Right lobe of liver (tissue), 6 donors: ENCODE measurements around the gene ASB18. TPM values are rescaled to one million over a fixed set of nuclear protein-coding genes. Genes with fewer than 3 reads are reported as not detected.
"Not testable (repeated sequence)": the region's sequence is repeated elsewhere in the genome, so short reads cannot be mapped to it uniquely, and the experiment has no call there.

Experiments
- ATAC-seq, 4 donors: fragments of 200-7000 bp; cut with Tn5 transposase; one replicate each; pipeline ENCODE4 v1.9.1; 2020; ENCODE audit warnings: mild to moderate bottlenecking in 4 of 4, moderate library complexity in 4 of 4
- DNase-seq, 3 donors: peaks; one replicate each; pipeline ENCODE4 v3.0.0-alpha.2; 2020
- H3K27ac ChIP-seq, 3 donors: fragments of 200-600 bp; one replicate each; pipeline ENCODE4 v1.8.0; 2022
- H3K27me3 ChIP-seq, 2 donors: fragments of 200-600 bp; one replicate each; pipeline ENCODE4 v1.8.0; 2022
- H3K36me3 ChIP-seq, 4 donors: fragments of 200-600 bp; sonication (generic) in 1 of 4; one replicate each; pipeline versions ENCODE4 v1.5.1 to v1.8.0; 2017 to 2022; ENCODE audit warnings: control low read depth in 1 of 4
- H3K4me1 ChIP-seq, 4 donors: fragments of 200-600 bp; sonication (generic) in 1 of 4; one replicate each; pipeline versions ENCODE4 v1.5.1 to v1.8.0; 2017 to 2022; ENCODE audit warnings: control low read depth in 1 of 4
- H3K4me3 ChIP-seq, 3 donors: fragments of 200-600 bp; one replicate each; pipeline ENCODE4 v1.8.0; 2022
- H3K9me3 ChIP-seq, 4 donors: fragments of 200-600 bp; sonication (generic) in 1 of 4; one replicate each; pipeline versions ENCODE4 v1.5.1 to v1.8.0; 2017 to 2022; ENCODE audit warnings: control low read depth in 1 of 4
- POLR2A ChIP-seq: fragments of 450-650 bp; IDR thresholded peaks from one replicate; pipeline ENCODE4 v1.6.1; 2017; ENCODE audit warnings: antibody characterized with exemption, mild to moderate bottlenecking
- WGBS: methylation state at CpG from one replicate; pipeline ENCODE4 v1.1.6; 2018; ENCODE audit warnings: low coverage, low lambda C conversion rate; ENCODE audit not compliant: insufficient coverage; ENCODE audit errors: missing lambda C conversion rate; 5-methylcytosine and 5-hydroxymethylcytosine counted together
- intact Hi-C, 2 donors: fragments of 100-400 bp; cut with DNase I; formaldehyde crosslinking; loops; one replicate each; pipeline versions ENCODE4 v1.11.2 to v1.14.1; 2022
- total RNA-seq, 6 experiments: library from RNA; depleted of rRNA in 2 of 6; stranded (reverse); fragments of >200 nt in 2 of 6; fragmentation: NEBNext Ultra II Directional in 3 of 6; extraction: Animal tissue kit (Norgen Biotek cat#: 25700) in 3 of 6; gene quantifications; one replicate each; pipeline versions ENCODE4 v1.1.0 to v1.2.4, GENCODE V29; 2016 to 2023
- TF ChIP-seq, protein P1 (sequence below), 4 donors: fragments of 200-600 bp in 3 of 4; fragments of 450-650 bp in 1 of 4; IDR thresholded peaks; one replicate each; pipeline versions ENCODE4 v1.5.1 to v1.8.0; 2016 to 2022; ENCODE audit warnings: antibody characterized with exemption in 4 of 4, mild to moderate bottlenecking in 2 of 4
- donor health status: DM: no; HTN: yes; CAD: no.
- donor health status: DM: no; HTN: no; CAD: no.
- donor health status: DM: no; HTN: no; CAD: no.
- donor health status: DM: no; HTN: yes; CAD: no.
- donor health status: DM: no; HTN: yes; CAD: no.

The ASB18 gene
- total RNA-seq, 6 experiments from 2014 or later = not detected

GRCh38 chr2:236282406-236282805 is 18.2 kb upstream of the ASB18 start:
- intact Hi-C loops = no loop called here
- TF ChIP-seq, protein P1, sequence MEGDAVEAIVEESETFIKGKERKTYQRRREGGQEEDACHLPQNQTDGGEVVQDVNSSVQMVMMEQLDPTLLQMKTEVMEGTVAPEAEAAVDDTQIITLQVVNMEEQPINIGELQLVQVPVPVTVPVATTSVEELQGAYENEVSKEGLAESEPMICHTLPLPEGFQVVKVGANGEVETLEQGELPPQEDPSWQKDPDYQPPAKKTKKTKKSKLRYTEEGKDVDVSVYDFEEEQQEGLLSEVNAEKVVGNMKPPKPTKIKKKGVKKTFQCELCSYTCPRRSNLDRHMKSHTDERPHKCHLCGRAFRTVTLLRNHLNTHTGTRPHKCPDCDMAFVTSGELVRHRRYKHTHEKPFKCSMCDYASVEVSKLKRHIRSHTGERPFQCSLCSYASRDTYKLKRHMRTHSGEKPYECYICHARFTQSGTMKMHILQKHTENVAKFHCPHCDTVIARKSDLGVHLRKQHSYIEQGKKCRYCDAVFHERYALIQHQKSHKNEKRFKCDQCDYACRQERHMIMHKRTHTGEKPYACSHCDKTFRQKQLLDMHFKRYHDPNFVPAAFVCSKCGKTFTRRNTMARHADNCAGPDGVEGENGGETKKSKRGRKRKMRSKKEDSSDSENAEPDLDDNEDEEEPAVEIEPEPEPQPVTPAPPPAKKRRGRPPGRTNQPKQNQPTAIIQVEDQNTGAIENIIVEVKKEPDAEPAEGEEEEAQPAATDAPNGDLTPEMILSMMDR (IDR thresholded peaks at IDR 0.05) = no peak
- TF ChIP-seq POLR2A = no peak
- ATAC-seq = no peak

DNA sequence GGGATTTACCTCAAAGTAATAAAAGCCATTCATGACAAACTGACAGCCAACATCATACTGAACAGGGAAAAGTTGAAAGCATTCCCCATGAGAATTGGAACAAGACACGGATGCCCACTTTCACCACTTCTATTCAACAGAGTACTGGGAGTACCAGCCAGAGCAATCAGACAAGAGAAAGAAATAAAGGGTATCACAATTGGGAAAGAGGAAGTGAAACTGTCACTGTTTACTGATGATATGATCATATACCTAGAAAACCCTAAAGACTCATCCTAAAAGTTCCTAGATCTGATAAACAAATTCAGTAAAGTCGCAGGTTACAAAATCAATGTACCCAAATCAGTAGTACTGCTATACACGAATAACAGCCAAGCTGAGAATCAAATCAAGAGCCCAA is 17.2 kb upstream of the ASB18 start:
- ATAC-seq = no peak
- intact Hi-C loops = no loop called here

More at GRCh38 chr2:236282406-236282805, 18.2 kb upstream of the ASB18 start:
- Histone ChIP-seq H3K27ac (no peak overlapping the region), H3K4me3 (no peak overlapping the region), H3K27me3 (no peaks in the 10 kb centered on the region), H3K36me3 (no peaks in the 10 kb centered on the region), H3K4me1 (no peaks in the 10 kb centered on the region), H3K9me3 (no peaks in the 10 kb centered on the region)
- WGBS = 53% methylated on average over 1 of the region's 1 CpG
- no peak for DNase-seq

GRCh38 chr2:236273126-236273525 is 8.9 kb upstream of the ASB18 start:
- no peak overlapping the region for H3K27ac ChIP-seq
- 48% methylated on average over 3 of the region's 3 CpGs for WGBS
- no peaks in the 10 kb centered on the region for H3K4me1 ChIP-seq
- intact Hi-C loops = no loop called here
- no peaks in the 10 kb centered on the region for H3K36me3 ChIP-seq
- no peak overlapping the region for H3K4me3 ChIP-seq
- no peak for DNase-seq
- H3K9me3 ChIP-seq = no peaks in the 10 kb centered on the region
- H3K27me3 ChIP-seq = no peaks in the 10 kb centered on the region
- no peak for ATAC-seq
- no peak for TF ChIP-seq POLR2A
- TF ChIP-seq, protein P1 (IDR thresholded peaks at IDR 0.05) = no peak

More for the DNA sequence above, 17.2 kb upstream of the ASB18 start:
- Histone ChIP-seq H3K4me3 (no peak overlapping the region), H3K27ac (no peak overlapping the region), H3K36me3 (no peaks in the 10 kb centered on the region), H3K27me3 (no peaks in the 10 kb centered on the region), H3K4me1 (no peaks in the 10 kb centered on the region), H3K9me3 (no peaks in the 10 kb centered on the region)
- WGBS = 65% methylated on average over 3 of the region's 3 CpGs
- no peak for DNase-seq
- TF ChIP-seq, protein P1 (IDR thresholded peaks at IDR 0.05) = no peak
- no peak for TF ChIP-seq POLR2A

DNA sequence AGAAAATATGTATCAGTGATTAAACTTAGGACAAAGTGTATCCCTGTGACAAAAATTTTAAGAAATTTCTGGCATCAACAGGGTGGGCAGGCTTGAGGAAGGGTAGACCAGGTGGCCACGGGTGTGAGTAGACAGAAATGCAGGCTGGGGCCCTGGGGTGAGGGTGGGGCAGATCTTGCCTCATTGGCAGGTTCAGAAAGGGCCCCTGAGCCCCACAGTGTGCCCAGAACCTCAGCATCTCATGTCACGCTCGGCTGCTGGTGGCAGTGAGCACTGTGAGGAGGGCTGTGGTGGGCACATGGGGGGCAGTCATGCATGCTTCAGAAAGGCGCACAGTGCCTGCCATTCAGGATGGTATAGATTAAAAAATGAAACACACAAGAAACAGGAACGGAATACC is 7.6 kb upstream of the ASB18 start:
- no peaks in the 10 kb centered on the region for H3K36me3 ChIP-seq
- no peak for TF ChIP-seq POLR2A
- TF ChIP-seq, protein P1 (IDR thresholded peaks at IDR 0.05) = no peak
- H3K27ac ChIP-seq = no peak overlapping the region
- 56% methylated on average over 3 of the region's 5 CpGs for WGBS
- H3K4me3 ChIP-seq = no peak overlapping the region
- DNase-seq = no peak
- intact Hi-C loops = no loop called here
- no peaks in the 10 kb centered on the region for H3K4me1 ChIP-seq
- no peak for ATAC-seq
- no peaks in the 10 kb centered on the region for H3K9me3 ChIP-seq
- no peaks in the 10 kb centered on the region for H3K27me3 ChIP-seq

DNA sequence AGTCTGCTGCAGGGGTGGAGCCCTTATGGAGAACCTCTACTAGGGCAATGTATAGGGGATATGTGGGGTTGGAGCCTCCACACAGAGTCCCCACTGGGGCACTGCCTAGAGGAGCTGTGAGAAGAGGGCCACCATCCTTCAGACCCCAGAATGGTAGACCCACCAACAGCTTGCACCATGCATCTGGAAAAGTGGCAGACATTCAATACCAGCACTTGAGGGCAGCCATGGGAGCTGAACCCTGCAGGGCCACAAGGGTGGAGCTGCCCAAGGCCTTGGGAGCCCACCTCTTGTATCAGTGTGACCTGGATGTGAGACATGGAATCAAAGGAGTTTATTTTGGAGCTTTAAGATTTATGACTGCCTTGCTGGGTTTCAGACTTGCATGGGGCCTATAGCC is 5.7 kb upstream of the ASB18 start:
- ATAC-seq, H3K9me3 ChIP-seq, H3K4me1 ChIP-seq, H3K27ac ChIP-seq, H3K4me3 ChIP-seq, intact Hi-C loops, H3K36me3 ChIP-seq, H3K27me3 ChIP-seq, DNase-seq: not testable (repeated sequence)
